Naive B cell (primary cell): ENCODE results near the gene ZNF660. TPM values are rescaled to one million over a fixed set of nuclear protein-coding genes. Genes with fewer than 3 reads are reported as not detected.
"Not testable (repeated sequence)": the region's sequence is repeated elsewhere in the genome, so short reads cannot be mapped to it uniquely, and the experiment has no call there.

ENCODE experiments used
- ATAC-seq, 2 donors: fragments of 150-1000 bp; cut with Tn5 transposase; 2 replicates each; pipeline ENCODE4 v1.10.0; 2021; ENCODE audit warnings: low read depth in 2 of 2, mild to moderate bottlenecking in 2 of 2, moderate library complexity in 2 of 2
- DNase-seq: peaks from one replicate; pipeline ENCODE4 v3.0.0; 2022
- H3K27ac Mint-ChIP-seq, 6 donors: one replicate each; pipeline ENCODE4 v1.8.0; 2020 to 2022; ENCODE audit warnings: mild to moderate bottlenecking in 6 of 6, mixed read lengths in 6 of 6, moderate library complexity in 5 of 6, inconsistent platforms in 2 of 6
- H3K27me3 Mint-ChIP-seq, 3 donors: one replicate each; pipeline ENCODE4 v1.8.0; 2021 to 2022; ENCODE audit warnings: mixed read lengths in 3 of 3, mild to moderate bottlenecking in 1 of 3
- H3K36me3 Mint-ChIP-seq, 2 donors: one replicate each; pipeline ENCODE4 v1.8.0; 2020 to 2022; ENCODE audit warnings: mixed read lengths in 2 of 2, inconsistent platforms in 1 of 2, mild to moderate bottlenecking in 1 of 2
- H3K4me1 Mint-ChIP-seq, 3 donors: one replicate each; pipeline ENCODE4 v1.8.0; 2020 to 2022; ENCODE audit warnings: mixed read lengths in 3 of 3, inconsistent platforms in 1 of 3, mild to moderate bottlenecking in 1 of 3, moderate library complexity in 1 of 3
- H3K4me3 Mint-ChIP-seq, 8 donors: one replicate each; pipeline ENCODE4 v1.8.0; 2020 to 2022; ENCODE audit warnings: mild to moderate bottlenecking in 8 of 8, mixed read lengths in 8 of 8, moderate library complexity in 8 of 8, inconsistent platforms in 2 of 8
- H3K9me3 Mint-ChIP-seq, 7 donors: one replicate each; pipeline ENCODE4 v1.8.0; 2020 to 2022; ENCODE audit warnings: mixed read lengths in 7 of 7, mild to moderate bottlenecking in 5 of 7, inconsistent platforms in 2 of 7, moderate library complexity in 1 of 7
- polyA plus RNA-seq, 6 donors: library from polyadenylated mRNA; unstranded; fragments of 300-500 nt; fragmentation: Illumina TruSeq; gene quantifications; one replicate each; pipeline ENCODE4 v1.2.3, GENCODE V29; 2021; ENCODE audit warnings: low read depth in 6 of 6

Gene ZNF660
- polyA plus RNA-seq, 6 donors from 2014 or later, result 0.79 to 3.6 (median 1.5) TPM

DNA sequence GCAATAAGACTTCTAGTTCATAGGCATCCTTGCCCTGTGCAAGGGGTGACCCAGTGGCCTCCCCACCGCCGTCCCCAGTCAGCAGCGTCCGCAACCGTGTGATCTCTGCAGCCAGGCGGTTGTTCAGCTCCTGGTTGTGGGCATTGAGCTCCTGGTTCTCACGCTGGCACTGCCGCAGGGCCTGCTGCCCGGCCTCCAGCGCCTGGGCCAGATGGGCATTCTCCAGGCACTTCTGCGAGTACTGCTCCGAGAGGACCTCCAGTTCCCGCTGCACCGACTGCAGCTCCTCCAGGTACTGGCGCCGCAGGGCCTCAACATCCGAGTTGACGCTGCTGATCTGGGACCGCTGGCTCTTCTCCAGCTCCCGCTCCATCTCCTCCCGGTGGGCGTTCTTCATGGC lies 6.4 kb upstream of the ZNF660 start:
- DNase-seq, H3K27ac Mint-ChIP-seq, H3K4me3 Mint-ChIP-seq, ATAC-seq, H3K27me3 Mint-ChIP-seq, H3K4me1 Mint-ChIP-seq: not testable (repeated sequence)
- H3K36me3 Mint-ChIP-seq, result peaks cover 9 to 24% of the 10 kb centered on the region in 2 donors
- H3K9me3 Mint-ChIP-seq, result peaks cover 0 to 20% (median 4%) of the 10 kb centered on the region in 7 donors

DNA sequence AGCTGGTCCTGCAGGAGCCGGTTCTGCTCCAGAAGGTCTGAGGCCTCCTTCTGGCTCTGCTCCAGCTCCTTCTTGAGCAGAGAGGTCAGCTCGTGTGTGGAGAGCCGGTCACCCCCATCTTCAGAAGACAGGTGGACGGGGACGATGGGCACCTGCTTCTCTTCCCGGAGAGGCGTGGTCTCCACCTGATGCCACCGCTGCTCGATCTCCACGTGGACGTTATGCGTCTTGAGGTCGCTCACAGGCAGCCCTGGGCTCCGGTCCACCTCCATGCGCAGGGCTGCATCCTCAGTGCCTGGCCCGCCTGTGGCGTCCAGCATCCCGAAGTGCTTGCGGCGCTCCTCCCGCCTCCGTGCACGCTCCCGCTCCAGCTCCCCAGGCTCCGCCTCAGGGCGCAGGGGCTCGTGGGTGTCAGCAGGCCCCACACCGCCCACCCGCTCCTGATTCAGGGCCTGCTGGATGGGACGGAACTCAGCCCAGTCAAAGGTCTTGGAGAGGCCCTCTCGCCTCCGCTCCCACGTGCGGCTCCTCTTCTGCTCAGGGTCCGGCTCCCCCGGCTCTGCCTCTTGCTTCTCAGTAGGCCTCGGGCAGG lies 5.7 kb upstream of the ZNF660 start:
- peaks cover 0 to 18% (median 4%) of the 10 kb centered on the region in 7 donors for H3K9me3 Mint-ChIP-seq
- not testable (repeated sequence) for H3K27me3 Mint-ChIP-seq, ATAC-seq, H3K4me3 Mint-ChIP-seq, H3K4me1 Mint-ChIP-seq, DNase-seq, H3K27ac Mint-ChIP-seq
- peaks cover 8 to 28% of the 10 kb centered on the region in 2 donors for H3K36me3 Mint-ChIP-seq

DNA sequence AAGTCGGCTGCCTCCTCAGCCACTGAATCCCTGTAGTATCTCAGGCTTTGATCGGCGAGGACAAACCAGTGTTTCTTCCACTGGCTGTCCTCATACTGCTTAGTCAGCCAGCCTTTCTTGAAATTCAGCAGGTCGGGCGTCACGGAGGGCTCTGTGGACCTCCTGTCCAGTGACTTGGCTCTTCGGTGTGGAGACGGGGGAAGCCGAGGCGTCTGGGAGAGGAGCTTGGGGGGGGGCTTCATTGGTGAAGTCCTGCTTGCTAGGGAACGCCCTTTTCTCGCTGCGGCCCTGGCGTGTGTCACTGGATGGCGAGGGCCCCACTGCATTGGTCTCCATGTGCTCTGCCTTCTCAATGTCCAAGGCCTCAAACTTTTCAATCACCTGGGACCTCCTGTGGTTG lies 5.0 kb upstream of the ZNF660 start:
- not testable (repeated sequence) for DNase-seq, ATAC-seq, H3K4me3 Mint-ChIP-seq, H3K27ac Mint-ChIP-seq, H3K4me1 Mint-ChIP-seq
- Mint-ChIP-seq H3K36me3 (peaks cover 4 to 28% of the 10 kb centered on the region in 2 donors), H3K9me3 (peaks cover 0 to 15% (median 2%) of the 10 kb centered on the region in 7 donors), H3K27me3 (peaks cover 0 to 15% (median 9%) of the 10 kb centered on the region in 3 donors)

DNA sequence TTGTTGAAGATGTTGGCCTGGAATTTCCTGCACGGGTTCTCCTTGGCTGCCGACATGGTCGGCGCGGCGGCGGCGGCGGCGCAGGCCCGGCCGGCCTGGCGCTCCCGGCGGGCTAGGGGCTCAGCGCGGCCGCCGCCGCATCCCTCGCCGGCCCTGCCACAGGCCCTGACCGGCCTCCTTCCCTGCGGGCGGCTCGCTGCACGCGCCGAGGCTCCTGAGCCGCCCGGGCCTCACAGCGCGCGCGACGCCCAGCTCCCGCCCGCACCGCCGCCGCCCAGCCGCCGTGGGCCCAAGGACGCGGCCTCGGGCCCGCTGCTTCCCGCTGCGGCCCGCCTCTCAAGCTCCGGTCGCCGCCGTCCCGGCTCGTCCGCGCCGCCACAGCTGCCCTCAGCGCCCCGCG lies 3.8 kb upstream of the ZNF660 start:
- H3K27ac Mint-ChIP-seq, H3K4me3 Mint-ChIP-seq, ATAC-seq, DNase-seq: not testable (repeated sequence)
- Mint-ChIP-seq H3K4me1 (peaks cover 12 to 21% (median 18%) of the 10 kb centered on the region in 3 donors), H3K9me3 (peaks cover 0 to 14% (median 2%) of the 10 kb centered on the region in 7 donors), H3K36me3 (peaks cover 4 to 28% of the 10 kb centered on the region in 2 donors), H3K27me3 (peaks cover 0 to 15% (median 9%) of the 10 kb centered on the region in 3 donors)

DNA sequence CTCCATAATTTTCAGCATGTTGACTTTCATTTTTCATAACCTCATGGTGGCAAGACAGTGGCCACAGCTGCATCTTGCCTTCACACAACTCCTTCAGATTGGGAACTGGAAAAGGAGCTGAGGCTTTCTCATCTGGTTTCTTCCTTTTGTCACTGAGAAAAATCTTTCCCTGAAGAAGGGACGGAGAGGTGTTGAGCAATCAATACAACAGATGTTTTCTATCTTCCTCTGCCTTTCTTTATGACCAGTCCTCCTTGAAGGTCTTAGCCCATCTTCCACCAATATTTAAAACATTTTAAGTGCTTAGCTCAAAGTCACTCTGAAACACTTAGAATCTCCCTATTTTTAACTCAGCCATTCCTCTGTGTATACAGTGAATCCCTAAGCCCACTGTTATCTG lies 11.9 kb downstream of the ZNF660 start:
- Mint-ChIP-seq H3K4me1 (no peaks in the 10 kb centered on the region), H3K36me3 (peaks cover 24 to 48% of the 10 kb centered on the region in 2 donors), H3K27me3 (no peaks in the 10 kb centered on the region), H3K4me3 (no peak overlapping the region), H3K27ac (no peak overlapping the region), H3K9me3 (peaks cover 11 to 43% (median 31%) of the 10 kb centered on the region in 7 donors)
- no peak for ATAC-seq
- no peak for DNase-seq

DNA sequence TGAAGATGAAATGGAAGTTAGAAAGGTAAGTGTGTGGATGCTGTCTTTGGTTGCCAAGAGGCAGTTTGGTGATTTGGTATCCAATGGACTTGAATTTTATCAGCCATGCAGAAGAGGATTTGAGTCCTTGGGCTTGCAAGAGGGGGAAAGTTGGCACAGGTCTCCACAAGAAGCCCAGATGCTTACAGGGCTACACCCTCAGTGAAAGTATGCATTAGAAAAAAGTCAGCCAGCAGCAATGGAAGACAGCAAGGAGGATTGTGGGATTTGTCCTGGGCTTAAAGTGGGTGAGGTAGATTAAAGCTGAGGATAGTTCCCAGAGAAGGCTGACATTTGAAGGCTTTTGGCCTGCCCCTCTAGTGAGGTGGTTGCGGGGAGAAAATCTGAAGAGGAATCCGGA lies 17.0 kb downstream of the ZNF660 start:
- Mint-ChIP-seq H3K36me3 (peaks cover 16 to 26% of the 10 kb centered on the region in 2 donors), H3K27ac (no peak overlapping the region), H3K9me3 (peaks cover 0 to 14% (median 5%) of the 10 kb centered on the region in 7 donors), H3K27me3 (no peaks in the 10 kb centered on the region), H3K4me3 (no peak overlapping the region), H3K4me1 (no peaks in the 10 kb centered on the region)
- DNase-seq (no peak), ATAC-seq (no peak)

DNA sequence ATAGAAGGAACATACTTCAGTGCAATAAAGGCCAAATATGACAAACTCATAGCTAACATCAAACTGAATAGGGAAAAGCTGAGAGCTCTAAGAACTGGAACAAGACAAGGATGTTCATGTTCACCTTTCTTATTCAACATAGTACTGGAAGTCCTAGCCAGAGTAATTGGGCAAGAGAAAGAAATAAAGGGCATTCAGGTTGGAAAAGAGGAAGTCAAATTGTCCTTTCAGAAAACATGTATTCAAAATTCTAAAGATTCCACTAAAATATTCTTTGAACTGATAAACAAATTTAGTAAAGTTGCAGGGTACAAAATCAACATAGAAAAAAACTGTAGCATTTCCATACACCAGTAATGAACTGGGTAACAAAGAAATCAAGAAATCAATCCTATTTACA lies 27.9 kb downstream of the ZNF660 start:
- Mint-ChIP-seq H3K4me1 (peaks cover 0 to 4% (median 0%) of the 10 kb centered on the region in 3 donors), H3K9me3 (peaks cover 0 to 8% (median 3%) of the 10 kb centered on the region in 7 donors), H3K36me3 (peaks cover 0 to 10% of the 10 kb centered on the region in 2 donors), H3K27ac (peak overlapping the region in 1 of 6 donors; percentile 78), H3K4me3 (no peak overlapping the region), H3K27me3 (no peaks in the 10 kb centered on the region)
- DNase-seq, result no peak
- no peak for ATAC-seq

DNA sequence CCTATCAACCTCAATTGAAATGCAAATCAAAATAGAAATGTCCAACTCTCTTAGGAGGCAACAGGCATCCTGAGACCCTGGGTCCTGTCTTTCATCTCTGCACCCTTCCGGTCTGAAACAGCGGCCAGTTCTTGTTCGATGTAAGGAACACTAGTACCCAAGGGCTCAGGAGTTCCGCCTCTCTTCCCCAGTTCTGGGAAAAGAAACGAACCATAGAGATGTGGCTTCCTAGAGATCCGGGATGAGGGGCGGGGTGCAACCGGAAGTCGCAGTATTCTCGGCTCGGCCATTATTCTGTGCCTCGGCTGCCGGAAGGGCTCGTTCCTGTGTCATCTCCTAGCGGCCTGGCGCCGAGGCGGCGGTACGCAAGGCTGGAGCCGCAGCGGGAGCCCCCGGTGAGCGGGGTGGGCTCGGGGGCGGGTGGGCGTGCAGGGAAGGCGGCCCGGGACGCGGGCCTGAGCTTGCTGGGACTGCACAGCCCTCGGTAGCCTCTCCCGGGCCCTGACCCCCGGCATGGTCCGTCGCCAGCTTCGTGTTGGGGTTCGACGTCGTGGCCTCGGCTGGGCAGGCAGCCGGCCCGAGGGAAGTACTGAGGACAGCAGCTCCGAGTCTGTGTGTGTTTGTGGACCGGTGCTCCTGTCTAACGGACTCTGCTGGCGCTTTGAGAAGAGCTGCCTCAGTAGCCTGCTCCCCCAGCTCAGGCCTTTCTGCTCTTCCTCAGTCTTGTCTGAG lies 40.2 kb downstream of the ZNF660 start, which contains the start of gene ZNF197:
TSS of gene ZNF197 (plus strand) at position 288 of the 732 bp plus-strand sequence. CDS start 4,119 bp downstream, outside the sequence.
- DNase-seq (peak; percentile 31), ATAC-seq (peak; percentile 83 to 90)
- peaks cover 16 to 40% (median 33%) of the 10 kb centered on the region in 3 donors for H3K4me1 Mint-ChIP-seq
- peak within 1 kb of the TSS; percentile 83 to 94 (median 91) for H3K4me3 Mint-ChIP-seq
- no peaks in the 10 kb centered on the region for H3K27me3 Mint-ChIP-seq
- no peaks in the 10 kb centered on the region for H3K9me3 Mint-ChIP-seq
- peaks cover 0 to 6% of the 10 kb centered on the region in 2 donors for H3K36me3 Mint-ChIP-seq
- peak within 1 kb of the TSS; percentile 33 to 94 (median 82) for H3K27ac Mint-ChIP-seq

DNA sequence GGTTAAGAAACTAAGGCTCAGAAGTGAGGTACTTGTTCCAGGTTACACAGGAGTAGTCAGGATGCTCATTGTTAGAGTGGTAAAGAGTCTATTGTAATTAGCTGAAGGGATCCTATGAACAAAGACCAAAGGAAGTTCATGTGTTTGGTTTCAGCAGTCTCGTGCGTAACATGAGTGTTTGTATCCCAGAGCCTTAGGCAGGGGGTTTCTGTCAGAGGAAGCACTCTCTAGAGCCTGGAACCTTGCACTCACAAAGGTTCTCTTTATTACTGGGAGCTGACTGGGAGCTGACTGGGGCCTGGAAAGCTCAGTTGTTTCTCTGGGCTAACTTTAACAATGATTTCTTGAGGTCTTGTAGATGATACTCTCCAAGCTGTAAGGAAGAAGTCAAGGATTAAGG lies 44.0 kb downstream of the ZNF660 start:
- Mint-ChIP-seq H3K27ac (no peak overlapping the region), H3K9me3 (no peaks in the 10 kb centered on the region), H3K27me3 (no peaks in the 10 kb centered on the region), H3K4me1 (peaks cover 21 to 40% (median 39%) of the 10 kb centered on the region in 3 donors), H3K4me3 (no peak overlapping the region), H3K36me3 (peaks cover 12 to 15% of the 10 kb centered on the region in 2 donors)
- DNase-seq (no peak), ATAC-seq (no peak)

DNA sequence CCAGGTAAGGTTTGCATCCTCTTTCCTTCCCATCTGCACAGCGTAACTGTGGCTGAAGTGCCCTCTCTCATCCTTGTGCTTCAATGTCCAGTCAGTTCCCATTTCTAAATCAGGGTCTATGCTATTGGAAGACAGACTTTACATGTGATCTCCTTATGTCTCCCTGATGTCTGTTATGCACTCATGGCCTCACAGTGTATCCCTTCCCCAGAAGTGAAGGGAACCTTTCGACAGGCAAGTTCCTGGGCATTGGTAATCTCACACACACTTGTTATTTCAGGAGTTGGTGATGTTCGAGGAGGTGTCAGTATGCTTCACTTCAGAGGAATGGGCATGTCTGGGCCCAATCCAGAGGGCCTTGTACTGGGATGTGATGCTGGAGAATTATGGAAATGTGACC lies 47.4 kb downstream of the ZNF660 start:
- Mint-ChIP-seq H3K9me3 (peaks cover 0 to 12% (median 0%) of the 10 kb centered on the region in 7 donors), H3K27me3 (no peaks in the 10 kb centered on the region)

DNA sequence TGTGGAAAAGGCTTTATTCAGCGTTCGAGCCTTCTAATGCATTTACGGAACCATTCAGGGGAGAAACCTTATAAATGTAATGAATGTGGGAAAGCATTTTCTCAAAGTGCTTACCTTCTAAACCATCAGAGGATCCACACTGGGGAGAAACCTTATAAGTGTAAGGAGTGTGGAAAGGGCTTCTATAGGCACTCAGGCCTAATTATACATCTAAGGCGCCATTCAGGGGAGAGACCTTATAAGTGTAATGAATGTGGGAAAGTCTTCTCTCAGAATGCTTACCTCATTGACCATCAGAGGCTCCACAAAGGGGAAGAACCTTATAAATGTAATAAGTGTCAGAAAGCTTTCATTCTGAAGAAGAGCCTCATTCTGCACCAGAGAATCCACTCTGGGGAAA lies 57.6 kb downstream of the ZNF660 start:
- Mint-ChIP-seq H3K4me3 (no peak overlapping the region), H3K27me3 (no peaks in the 10 kb centered on the region), H3K9me3 (peaks cover 8 to 60% (median 54%) of the 10 kb centered on the region in 7 donors), H3K4me1 (peaks cover 0 to 6% (median 0%) of the 10 kb centered on the region in 3 donors), H3K36me3 (peaks cover 47 to 48% of the 10 kb centered on the region in 2 donors), H3K27ac (peak overlapping the region in 1 of 6 donors; percentile 54)
- DNase-seq (no peak), ATAC-seq (no peak)

More for the DNA sequence above, 47.4 kb downstream of the ZNF660 start:
- DNase-seq (no peak), ATAC-seq (no peak)
- peaks cover 18 to 32% (median 28%) of the 10 kb centered on the region in 3 donors for H3K4me1 Mint-ChIP-seq
- H3K27ac Mint-ChIP-seq, result no peak overlapping the region
- no peak overlapping the region for H3K4me3 Mint-ChIP-seq
- H3K36me3 Mint-ChIP-seq, result peaks cover 34 to 37% of the 10 kb centered on the region in 2 donors

DNA sequence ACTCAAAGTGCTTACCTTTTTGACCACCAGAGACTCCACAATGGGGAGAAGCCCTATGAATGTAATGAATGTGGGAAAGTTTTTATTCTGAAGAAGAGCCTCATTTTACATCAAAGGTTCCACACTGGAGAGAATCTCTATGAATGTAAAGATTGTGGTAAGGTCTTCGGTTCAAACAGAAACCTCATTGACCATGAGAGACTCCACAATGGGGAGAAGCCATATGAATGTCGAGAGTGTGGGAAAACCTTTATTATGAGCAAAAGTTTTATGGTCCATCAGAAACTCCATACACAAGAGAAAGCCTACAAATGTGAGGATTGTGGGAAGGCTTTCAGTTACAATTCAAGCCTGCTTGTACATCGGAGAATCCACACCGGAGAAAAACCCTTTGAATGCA lies 58.3 kb downstream of the ZNF660 start:
- Mint-ChIP-seq H3K4me3 (no peak overlapping the region), H3K4me1 (peaks cover 0 to 11% (median 5%) of the 10 kb centered on the region in 3 donors), H3K27ac (no peak overlapping the region), H3K27me3 (no peaks in the 10 kb centered on the region), H3K36me3 (peaks cover 41 to 42% of the 10 kb centered on the region in 2 donors), H3K9me3 (peaks cover 8 to 58% (median 54%) of the 10 kb centered on the region in 7 donors)
- DNase-seq (no peak), ATAC-seq (no peak)

DNA sequence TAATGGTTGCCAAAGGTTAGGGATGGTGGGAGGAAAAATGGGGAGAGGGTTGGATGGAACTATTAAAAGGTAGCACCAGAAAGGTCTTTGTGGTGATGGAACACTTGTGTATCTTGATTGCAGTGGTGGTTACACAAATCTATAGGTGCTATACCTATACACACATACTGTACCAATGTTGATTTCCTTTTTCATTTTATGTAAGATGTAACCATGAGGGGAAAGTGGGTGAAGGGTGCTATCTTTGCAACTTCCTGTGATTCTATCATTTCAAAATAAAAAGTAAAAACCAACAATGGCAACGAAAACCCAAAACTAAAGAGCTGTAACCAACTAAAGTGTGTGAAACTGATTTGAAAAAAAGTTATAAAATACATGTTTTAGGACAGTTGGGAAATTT lies 63.0 kb downstream of the ZNF660 start:
- Mint-ChIP-seq H3K36me3 (peaks cover 14 to 24% of the 10 kb centered on the region in 2 donors), H3K27ac (peak overlapping the region; percentile 12 to 96 (median 84)), H3K4me3 (peak overlapping the region in 7 of 8 donors; percentile 84 to 95 (median 93)), H3K27me3 (no peaks in the 10 kb centered on the region), H3K9me3 (peaks cover 0 to 27% (median 19%) of the 10 kb centered on the region in 7 donors), H3K4me1 (peaks cover 7 to 29% (median 23%) of the 10 kb centered on the region in 3 donors)
- no peak for ATAC-seq
- DNase-seq, result no peak
